H4 (cell line): ENCODE data around the gene LDB2. TPM values are rescaled to one million over a fixed set of nuclear protein-coding genes. Genes with fewer than 3 reads are reported as not detected.

ENCODE experiments used
- DNase-seq: peaks from one replicate; pipeline ENCODE4 v3.0.0-alpha.2; 2015; ENCODE audit warnings: low spot score
- total RNA-seq: library from RNA; depleted of rRNA; stranded (reverse); fragments of >200 nt; shearing (Covaris generic); gene quantifications from 2 replicates; pipeline ENCODE4 v1.2.3, GENCODE V29; 2014

Gene LDB2
- total RNA-seq, 1 experiment from 2014 or later = 16.8 TPM

DNA sequence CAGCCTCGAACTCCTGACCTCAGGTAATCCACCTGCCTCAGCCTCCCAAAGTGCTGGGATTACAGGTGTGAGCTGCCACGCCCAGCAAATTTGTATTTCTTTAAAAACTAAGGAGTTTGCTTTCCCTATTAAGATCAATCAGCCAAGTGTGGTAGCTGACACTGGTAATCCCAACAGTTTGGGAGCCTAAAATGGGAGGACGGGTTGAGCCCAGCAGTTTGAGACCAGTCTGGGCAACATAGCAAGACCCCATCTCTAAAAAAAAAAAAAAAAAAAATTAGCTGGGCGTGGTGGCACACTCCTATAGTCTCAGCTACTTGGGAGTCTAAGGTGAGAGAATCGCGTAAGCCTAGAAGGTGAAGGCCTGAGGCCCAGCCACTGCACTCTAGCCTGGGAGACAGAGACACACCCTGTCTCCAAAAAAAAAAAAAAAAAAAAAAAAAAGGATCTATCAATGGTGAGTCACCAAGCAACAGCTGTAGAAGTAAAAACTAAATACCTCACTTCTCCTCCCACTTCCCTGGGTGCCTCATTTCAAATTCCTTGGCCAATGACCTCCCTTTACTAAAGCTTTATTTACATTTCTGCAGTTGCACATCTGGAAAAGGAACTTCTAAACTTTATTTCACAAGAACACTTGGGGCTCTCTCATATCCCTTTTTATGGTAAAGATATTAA lies 54.5 kb downstream of the LDB2 start:
- peak; percentile 88 for DNase-seq

DNA sequence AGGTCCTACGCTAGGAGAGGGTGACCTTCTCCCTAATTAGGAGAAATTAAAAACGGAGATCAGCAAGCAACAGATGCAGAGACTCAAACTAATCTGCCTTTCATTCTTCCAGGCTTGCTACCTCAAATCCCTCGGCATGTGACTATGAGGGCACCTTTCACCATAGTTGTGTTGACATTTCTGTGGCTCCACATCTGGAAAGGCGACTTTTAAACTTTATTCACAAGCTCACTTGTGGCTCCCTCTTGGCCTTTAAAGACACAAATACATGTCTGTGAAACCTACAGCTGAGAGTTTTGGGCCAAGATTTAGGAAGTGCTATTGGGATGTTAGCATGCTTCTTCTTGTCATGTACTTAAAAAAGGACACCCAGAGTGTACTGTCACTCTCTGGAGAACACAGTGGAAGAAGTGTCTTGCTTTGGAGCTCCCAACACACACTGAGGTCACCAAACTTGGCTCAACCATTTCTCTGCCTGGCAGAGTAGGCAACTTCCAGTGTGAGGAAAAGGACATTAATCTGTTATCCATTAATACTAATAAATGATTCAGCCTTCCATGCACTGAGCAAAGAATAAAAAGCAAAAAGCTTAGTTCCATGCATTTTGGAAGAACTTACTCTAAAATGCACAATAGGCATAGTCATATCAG lies 60.1 kb downstream of the LDB2 start:
- no peak for DNase-seq

DNA sequence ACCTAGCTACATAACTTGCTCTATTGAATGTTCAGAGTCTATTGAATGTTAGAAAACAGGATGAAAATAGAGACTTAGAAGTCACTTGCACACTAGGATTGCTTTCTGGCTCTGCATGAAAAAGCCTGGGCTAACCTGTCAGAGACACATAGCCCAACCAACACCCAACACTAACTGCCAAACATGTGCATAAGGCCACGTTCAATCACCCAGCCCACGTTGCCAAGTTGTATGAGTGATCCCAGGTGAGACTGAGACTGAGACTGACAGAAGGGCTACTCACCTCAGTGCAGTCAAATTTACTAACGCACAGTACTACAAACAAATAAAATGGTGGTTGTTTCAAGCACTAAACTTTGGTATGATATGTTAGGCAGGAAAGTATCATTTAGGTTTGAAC lies 61.0 kb downstream of the LDB2 start:
- no peak for DNase-seq

DNA sequence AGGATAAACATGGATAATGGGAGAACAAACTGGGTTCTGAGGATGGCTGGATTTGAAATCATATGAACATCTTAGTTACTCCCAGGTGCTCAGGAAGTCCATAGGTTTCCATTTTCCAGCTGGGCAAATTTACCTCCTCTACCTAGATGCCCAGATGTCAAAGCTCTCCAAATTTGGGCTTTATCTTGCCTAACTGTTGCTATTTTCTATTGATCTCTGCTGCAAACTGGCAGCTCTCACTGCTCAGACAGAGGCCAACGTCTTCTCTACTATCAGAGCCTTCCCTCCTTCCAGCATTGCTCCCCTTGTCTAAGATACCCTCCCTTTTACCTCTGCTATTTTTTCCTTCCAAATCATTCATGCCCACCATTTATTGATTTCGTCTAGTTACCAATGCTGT lies 62.1 kb downstream of the LDB2 start:
- DNase-seq = no peak

DNA sequence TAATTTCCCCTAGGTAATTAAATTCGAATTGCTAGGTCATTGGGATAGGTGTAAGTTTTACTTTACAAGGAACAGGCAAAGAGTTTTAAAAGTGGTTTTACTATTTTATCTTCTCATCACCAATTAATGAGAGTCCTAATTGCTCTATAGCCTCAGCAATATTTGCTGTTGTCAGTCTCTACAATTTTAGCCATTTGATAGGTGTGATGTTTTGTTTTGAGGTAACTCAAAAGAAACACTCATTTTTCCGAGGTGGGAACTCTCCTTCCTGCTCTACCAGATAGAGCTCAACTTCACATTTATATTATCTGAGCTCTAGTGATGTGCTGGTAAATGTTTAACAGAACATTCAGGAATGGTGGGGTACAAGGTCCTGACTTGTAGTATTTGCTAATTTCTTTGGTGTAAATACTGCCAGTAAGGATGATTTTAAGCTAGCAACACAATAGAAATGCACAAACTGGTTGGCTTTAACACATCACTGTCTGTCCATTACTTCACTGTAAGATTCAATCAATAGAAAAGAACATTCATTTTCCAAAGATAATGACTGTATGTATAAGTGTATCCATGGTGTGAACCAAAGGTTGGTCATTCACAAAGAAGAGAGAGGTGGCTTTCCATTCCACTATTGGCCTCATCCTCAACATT lies 62.7 kb downstream of the LDB2 start:
- no peak for DNase-seq

DNA sequence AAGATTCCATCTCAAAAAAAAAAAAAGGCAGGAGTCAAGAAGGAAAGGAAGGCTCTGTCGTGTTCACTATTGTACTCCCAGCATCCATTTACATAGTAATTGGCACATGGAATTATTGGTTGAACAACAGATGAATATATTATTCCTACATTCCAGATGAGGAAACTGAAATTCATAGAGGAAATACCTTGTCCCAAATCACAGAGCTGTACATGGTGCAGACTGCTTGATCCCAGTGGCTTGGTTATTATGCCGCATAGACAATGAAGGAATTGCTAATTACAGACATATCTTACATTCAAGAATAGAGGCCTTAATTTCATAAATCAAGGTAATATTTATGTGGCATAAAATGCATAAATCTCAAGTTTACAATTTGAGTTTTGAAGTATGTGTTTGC lies 63.6 kb downstream of the LDB2 start:
- no peak for DNase-seq

DNA sequence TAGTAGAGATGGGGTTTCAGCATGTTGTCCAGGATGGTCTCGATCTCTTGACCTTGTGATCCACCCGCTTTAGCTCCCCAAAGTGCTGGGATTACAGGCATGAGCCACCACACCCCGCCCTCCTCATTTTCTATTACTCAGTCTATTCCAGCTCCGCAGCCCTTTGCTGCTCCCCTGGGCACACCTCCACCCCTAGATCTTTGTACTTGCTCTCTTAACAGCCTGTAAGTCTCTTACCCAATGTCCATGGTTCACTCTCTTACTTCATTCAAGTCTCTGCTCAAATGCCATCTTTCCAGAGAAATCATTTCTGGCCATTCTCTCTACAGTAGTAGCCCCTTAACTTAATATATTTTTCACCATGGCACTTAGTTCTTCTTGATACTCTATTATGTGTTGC lies 64.7 kb downstream of the LDB2 start:
- DNase-seq = no peak

DNA sequence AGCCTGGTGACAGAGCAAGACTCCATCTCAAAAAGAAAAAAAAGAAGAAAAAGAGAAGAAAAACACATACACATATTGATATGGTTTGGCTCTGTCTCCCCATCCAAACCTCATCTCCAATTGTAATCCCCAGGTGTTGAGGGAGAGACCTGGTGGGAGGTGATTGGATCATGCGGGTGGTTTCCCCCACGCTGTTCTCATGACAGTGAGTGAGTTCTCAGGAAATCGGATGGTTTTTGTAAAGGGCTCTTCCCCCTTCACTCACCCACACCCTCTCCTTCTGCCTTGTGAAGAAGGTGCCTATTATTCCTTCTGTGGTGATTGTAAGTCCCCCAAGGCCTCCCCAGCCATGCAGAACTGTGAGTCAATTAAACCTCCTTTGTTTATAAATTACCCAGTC lies 68.4 kb downstream of the LDB2 start:
- no peak for DNase-seq

DNA sequence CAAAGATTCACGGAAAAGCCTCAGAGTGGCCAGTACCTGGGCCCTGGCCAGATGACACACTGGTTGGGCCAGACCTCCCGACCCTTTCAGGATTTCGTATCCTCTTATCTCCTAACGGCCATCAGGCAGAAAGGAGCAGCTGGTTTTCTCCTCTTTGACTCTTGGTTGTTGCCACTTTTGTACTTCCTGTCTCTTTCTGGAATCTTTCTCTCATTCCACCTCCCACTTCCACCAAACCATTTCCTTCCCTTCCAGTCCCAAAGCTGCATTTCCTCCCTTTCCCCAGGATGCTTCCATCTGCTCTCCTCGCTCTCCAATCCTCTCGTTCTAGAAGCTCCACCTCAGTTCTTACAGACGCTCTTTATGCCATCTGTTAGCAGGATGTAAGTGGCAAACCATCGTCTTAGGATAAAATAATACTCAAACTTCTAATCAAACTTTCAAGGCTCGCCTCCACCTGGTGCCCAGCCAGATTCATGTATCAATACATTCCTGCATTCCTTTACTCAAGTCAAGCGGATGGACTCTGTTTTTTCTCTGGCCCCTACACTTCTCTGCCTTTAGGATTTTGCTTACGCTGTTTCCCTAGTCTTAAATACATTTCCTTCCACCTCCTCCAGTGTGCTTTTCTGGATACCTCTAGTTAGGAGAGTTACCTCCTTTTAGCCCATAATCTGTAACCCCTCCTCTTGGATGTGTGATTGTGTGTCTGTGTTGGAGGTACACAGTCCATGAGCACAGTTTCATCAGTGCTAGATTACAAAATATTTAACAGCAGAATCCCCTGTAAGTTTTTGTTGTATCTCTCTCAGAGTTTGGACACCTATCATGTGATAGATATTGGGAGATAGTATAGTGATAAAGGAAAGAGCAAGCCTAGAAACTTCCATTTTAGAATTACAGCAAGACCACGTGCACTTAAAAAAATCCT lies 70.4 kb downstream of the LDB2 start:
- no peak for DNase-seq

DNA sequence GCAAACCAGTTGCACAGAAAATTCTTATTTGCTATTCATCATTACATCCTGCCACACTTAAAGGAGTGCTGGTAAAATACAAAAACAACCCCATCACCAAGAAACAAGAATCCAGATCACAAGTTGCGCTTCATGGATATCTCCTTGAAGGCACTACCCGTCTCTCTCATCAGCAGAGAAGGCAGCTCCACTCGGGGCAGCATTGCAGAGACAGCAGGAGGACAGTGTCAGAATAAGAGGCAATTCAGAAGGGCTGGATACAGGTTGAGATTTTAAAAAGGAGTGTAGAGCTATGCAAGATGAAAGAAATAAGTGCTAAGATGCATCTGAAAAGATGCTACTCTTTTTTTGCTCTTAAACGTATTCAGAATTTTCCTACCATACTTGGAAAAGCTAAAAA lies 71.4 kb downstream of the LDB2 start:
- DNase-seq = no peak

DNA sequence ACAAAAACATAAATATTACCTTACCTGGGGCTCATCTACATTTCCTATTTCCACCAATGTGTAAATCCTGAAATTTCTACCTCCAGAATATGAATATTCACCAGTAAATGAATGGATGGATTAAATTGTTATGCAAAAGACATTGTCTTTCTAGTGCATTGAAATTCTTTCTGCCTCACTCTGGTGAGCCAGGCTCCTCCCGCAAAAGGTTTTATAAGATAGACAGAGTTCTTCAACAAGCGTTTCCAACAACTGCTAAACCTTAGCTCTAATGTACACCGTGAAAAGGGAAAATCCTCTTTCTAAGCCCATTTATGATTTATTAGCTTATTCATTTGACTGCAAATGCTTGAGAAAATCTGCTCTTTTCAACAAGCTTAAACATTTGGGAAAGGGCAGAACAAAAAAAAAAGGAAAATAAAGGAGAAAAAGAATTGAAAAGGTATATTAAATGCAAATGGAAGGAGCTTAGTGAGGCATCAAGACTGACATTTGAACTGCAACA lies 72.0 kb downstream of the LDB2 start:
- DNase-seq = no peak

DNA sequence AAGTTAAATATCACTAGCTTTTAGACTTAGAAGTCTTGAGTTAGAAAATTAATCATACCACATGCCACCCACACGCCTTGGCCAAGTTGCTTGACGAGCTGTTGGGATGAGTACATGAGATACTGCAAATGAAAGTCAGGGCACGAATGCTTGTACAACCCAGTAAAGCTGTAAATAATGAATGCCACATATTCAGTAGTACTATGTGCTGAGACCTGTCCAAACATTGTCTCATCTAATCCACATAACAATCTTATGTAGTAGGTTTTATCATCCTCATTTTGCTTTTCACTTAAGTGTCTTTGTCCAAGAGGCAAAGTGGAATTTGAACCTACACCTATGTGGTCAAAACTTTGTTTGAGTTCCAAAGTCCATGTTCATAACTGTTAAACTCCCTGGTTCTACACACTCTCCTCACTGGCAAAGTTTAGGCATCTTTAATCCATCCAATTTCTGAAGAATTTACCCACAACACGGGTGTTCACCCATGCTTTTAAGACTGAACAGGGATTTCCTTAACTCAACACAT lies 74.1 kb downstream of the LDB2 start:
- no peak for DNase-seq

DNA sequence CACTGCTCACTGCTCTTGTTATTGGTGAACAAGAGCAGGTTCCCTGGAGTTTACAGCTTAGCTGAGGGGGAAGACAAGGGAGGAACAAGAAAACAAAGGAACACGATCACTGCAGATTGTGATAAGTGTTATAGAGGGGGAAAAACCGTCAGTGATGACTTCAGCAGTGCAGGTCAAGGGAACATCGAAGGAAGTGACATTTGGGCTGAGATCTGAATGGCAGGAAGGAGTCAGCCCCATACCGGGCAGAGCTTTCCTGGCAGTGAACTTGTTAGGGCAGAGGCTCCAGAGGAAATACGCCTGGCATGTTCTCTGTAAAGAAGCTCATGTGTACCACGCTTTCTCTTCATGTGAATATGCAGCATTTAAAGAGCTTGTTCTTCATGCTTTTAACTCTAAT lies 78.1 kb downstream of the LDB2 start:
- DNase-seq = no peak

DNA sequence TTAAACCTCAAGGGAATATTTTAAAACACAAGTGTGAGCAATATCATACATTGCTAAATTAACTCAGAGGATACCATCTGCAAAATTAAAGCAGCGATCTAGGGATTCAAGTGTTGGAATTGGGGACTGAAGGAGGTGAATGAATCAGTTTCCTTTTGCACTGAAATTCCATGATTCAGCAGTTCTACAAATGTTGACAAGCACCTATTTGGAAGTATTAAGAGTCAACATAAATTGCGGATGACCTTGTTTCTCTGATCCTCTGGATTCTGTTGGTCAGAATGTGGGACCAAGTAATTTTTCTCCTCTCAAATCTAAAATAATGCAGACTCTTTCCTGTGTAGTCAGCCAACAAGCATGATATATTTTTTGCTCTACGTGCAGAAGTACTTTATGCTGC lies 78.8 kb downstream of the LDB2 start:
- no peak for DNase-seq

DNA sequence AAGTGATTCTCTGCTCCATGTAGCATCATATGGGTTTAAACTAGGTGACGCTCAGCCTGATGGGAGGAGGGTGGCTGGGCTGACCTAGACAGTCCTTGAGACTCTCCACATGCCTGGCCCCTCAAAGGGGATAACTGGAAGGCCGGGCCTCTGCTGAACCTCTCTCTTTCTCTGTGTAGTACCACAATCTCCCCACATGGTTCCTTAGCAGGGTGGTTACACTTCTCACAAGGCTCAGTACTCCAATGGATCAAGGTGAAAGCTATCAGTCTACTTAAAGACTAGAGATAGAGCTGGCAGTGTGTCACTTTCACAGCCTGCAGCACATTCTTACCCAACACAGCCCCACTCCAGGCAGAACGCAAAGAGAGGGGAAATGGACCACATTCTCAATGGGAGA lies 80.4 kb downstream of the LDB2 start:
- no peak for DNase-seq

DNA sequence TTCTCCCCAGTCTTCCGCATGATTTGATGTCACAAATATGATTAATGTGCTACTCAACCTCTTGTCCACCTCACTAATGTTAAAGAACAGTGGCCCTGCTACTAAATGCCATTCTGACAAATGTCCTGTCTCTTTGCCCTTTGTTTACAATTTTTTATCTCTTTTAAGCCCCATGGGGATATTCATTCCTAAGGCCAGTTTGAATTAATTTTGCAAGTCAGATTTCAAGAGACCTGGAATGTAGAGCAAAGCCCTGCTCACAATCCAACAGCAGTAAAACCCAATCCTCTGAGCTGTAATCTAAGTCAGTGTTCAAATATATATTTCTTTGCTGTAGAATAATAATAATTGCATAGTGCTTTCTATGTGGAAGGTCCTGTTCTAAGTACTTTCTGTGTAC lies 81.2 kb downstream of the LDB2 start:
- no peak for DNase-seq

DNA sequence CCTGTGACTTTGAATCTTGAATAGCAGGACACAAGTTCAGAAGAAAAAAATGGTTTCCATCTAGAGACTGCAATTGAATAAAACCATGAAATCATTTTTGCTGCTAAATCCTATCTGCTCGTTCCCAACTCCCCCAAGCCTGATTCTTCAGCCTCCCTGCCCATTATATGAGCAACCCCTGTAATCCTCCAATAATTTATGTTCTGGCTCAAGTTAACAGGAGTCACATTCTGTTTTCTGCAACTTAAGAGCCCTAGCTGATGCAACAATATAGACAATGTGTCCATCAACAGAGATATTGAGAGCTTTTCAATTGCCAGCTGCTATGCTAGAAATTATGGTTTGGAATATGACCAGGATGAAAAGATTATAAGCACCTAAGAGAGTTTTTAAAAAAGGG lies 84.1 kb downstream of the LDB2 start:
- no peak for DNase-seq

DNA sequence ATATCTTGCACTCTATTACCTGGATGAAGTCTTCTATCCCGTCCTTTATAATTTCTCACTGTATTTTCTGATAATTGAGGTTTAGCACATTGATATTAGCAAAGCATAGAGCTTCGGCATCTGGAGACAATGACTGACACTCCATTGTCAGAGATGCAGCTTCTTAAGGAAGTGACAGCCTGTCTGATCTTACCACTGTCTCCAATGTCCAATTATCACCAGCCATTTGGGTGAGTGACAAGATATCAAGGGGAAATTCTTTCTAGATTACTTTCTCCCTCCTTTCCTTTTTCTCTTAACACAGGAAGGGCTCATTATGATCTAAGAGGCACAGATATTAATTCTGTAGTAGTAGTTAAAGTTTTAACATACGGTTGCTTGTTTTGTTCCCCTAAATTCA lies 86.4 kb downstream of the LDB2 start:
- no peak for DNase-seq

DNA sequence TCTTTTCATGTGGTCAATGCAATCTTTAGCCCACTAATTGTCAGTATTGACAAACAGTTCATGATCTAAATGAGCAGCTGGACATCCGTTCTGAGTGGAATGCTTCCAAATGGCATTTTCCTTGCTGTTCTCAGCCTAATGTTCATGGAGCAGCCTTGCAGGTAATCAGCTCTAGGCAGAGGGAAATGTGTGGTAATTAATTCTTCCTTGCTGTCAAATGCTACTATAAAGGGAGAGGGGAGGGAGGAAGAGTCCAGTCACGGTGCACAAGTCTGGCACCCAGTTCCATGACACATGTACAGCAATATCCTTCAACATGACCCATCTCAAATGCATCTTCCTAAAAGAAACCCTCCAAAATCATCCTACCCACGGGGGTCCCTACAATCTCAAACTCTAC lies 88.5 kb downstream of the LDB2 start:
- no peak for DNase-seq

DNA sequence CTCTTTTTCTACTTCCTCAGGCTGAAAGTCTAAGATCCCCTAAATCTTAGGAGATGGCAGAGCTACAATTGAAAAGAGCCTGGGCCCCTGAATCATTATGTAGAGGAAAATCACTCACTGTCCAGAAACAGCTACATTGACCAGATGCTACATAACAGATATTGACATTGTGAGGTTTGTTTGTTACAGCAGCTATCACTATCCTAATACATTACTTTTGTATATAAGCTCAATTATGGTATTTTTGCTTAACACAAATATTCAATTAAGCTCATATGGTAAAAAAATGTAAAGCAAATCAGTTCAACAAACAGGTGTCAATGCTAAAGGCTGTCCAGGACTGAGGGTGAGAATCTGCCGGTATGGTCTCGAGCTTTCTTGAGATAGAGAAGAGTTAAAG lies 89.4 kb downstream of the LDB2 start:
- no peak for DNase-seq

DNA sequence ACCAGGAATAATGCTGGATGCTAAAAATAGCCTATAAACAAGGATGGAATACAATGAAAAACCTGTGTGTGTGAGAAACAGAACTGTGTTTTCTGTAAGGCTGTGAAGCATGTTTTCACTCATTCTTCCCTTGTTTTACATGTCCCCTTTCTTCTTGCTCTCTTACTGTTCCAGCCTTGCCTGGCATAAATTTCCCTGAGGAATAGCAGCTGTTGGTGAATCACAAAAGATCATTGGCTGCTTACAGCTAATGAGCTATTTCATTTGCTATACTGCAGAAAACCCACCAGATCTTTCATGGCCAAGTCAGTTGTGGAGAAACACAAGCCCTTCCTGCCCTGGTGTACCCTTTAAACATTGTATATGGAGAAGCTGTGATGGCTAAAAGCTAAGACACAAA lies 91.1 kb downstream of the LDB2 start:
- DNase-seq = no peak

DNA sequence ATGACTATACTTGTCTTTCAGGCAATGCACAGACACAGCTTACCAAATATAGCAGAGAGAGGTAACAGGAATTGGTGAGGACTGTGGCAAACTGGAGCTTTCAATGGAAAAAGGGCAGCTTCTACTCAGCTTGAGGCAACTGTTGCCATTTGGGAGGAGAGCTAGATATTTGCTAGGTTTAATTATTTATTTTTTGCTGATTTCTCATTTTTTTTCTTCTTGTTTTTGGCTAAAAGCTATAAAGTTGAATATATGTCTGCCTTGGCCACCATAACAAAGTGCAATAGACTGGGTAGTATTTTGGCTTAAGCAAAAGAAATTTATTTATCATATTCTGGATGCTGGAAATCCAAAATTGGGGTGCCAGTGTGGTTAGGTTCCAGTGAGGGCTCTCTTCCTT lies 93.9 kb downstream of the LDB2 start:
- no peak for DNase-seq
